ENCODE data around the gene NAP1L4. TPM values are rescaled to one million over a fixed set of nuclear protein-coding genes. Genes with fewer than 3 reads are reported as not detected.

NAP1L4 gene
- total and polyA plus RNA-seq, 2 of the 8 experiments (the other 6 are each of a cell fraction or from before 2014, with no cell fraction given): 75.8 to 194 TPM

- no peaks in the 10 kb centered on the region for H3K4me1 ChIP-seq (replicated peaks in 1 of 4; ENCODE audit: control insufficient read depth in 3 of 4, insufficient read depth in 4 of 4, low read length in 3 of 4)
- H4K20me1 ChIP-seq (replicated peaks in 1 of 2; ENCODE audit: control insufficient read depth in 1 of 2, insufficient read depth in 2 of 2, low read length in 2 of 2): peaks cover 17 to 39% of the 10 kb centered on the region in 2 experiments
- H2BK120ac ChIP-seq (replicated peaks; ENCODE audit: low read depth, low read length): no peak overlapping the region
- no peak overlapping the region for H3K4me2 ChIP-seq (ENCODE audit: insufficient read depth in 1 of 2, low read depth in 2 of 2, low read length in 2 of 2)
- H3K9me3 ChIP-seq (ENCODE audit: insufficient read depth in 2 of 2, low read depth in 1 of 2, low read length in 1 of 2): no peaks in the 10 kb centered on the region
- H3K23me2 ChIP-seq (ENCODE audit: low read depth, low read length): no peaks in the 10 kb centered on the region
- H3K18ac ChIP-seq (ENCODE audit: extremely low read depth, low read length): no peak overlapping the region
- H2BK20ac ChIP-seq (ENCODE audit: low read length): no peak overlapping the region
- H3K9ac ChIP-seq (replicated peaks in 1 of 4; ENCODE audit: extremely low read depth in 1 of 4, low read depth in 3 of 4, low read length in 3 of 4): no peak overlapping the region
- no peak overlapping the region for H4K8ac ChIP-seq (ENCODE audit: extremely low read depth, insufficient read depth, low read length)
- H3K27me3 ChIP-seq (replicated peaks in 1 of 4; ENCODE audit: control insufficient read depth in 3 of 4, extremely low read depth in 1 of 4, insufficient read depth in 3 of 4, low read length in 3 of 4): no peaks in the 10 kb centered on the region
- no peak overlapping the region for H2BK5ac ChIP-seq (ENCODE audit: low read depth, low read length)
- H3K27ac ChIP-seq (ENCODE audit: low read depth, low read length): no peak overlapping the region
- no peak overlapping the region for H2BK15ac ChIP-seq (ENCODE audit: low read length)
- WGBS, 2 experiments (ENCODE audit: extremely low coverage in 1 of 2, insufficient coverage in 1 of 2, insufficient read length in 1 of 2, insufficient replicate concordance in 2 of 2, low coverage in 1 of 2, low lambda C conversion rate in 2 of 2, missing lambda C conversion rate in 1 of 2): 97% methylated on average over 6 of the region's 6 CpGs; no CpG with 5 or more reads in 1 of the 2 experiments
- POLR2A ChIA-PET (ENCODE audit: partially characterized antibody): interaction anchor here (0.7 to 4.2 kb wide), 7 partner anchors 10 to 35 kb away, joined by 3 to 28 read pairs (median 4); partner anchors contain the start of gene NAP1L4
- no peak overlapping the region for H3K4me3 ChIP-seq (ENCODE audit: extremely low read depth in 1 of 4, insufficient read depth in 2 of 4, low read depth in 3 of 4, low read length in 4 of 4)
- H2AK5ac ChIP-seq (ENCODE audit: low read depth, low read length): no peak overlapping the region
- FAIRE-seq: no peak
- H2BK12ac ChIP-seq (ENCODE audit: low read depth, low read length): no peak overlapping the region
- no peak overlapping the region for H3K56ac ChIP-seq (replicated peaks; ENCODE audit: insufficient read length, low read depth, low read length)
- no peak overlapping the region for H3K23ac ChIP-seq (ENCODE audit: insufficient read length)
- H3K14ac ChIP-seq (ENCODE audit: insufficient read length): no peak overlapping the region
- H3K36me3 ChIP-seq (ENCODE audit: control insufficient read depth in 2 of 4, insufficient read depth in 4 of 4, low read length in 3 of 4): peaks cover 17 to 47% (median 30%) of the 10 kb centered on the region in 4 experiments
- CTCF ChIA-PET (ENCODE audit: partially characterized antibody): interaction anchor here (0.8 to 1.7 kb wide), 5 partner anchors 10 to 41 kb away, joined by 3 to 5 read pairs (median 4); no protein-coding TSS in a partner anchor
- H4K91ac ChIP-seq (replicated peaks; ENCODE audit: insufficient read length, low read length): no peak overlapping the region
- H3K79me1 ChIP-seq (ENCODE audit: low read depth, low read length): peaks cover 5% of the 10 kb centered on the region; the same call in 1 of the 2 replicates
- no peak overlapping the region for H3K4ac ChIP-seq (replicated peaks; ENCODE audit: insufficient read length, low read depth, low read length)
- H4K5ac ChIP-seq (ENCODE audit: insufficient read length, low read depth, low read length): no peak overlapping the region
- H2AFZ ChIP-seq (ENCODE audit: low read length): no peak overlapping the region
- H3K79me2 ChIP-seq (ENCODE audit: control insufficient read depth in 1 of 2, insufficient read depth in 2 of 2, low read length in 2 of 2): peaks cover 37 to 95% of the 10 kb centered on the region in 2 experiments
- no peak for DNase-seq (ENCODE audit: low read depth in 1 of 2, low spot score in 2 of 2)
- TF ChIP-seq RFX5 (IDR thresholded peaks at IDR 0.05; ENCODE audit: borderline replicate concordance, low read depth, low read length) (no peak), FOSL1 (IDR thresholded peaks at IDR 0.05; ENCODE audit: insufficient read depth, low read depth, low read length) (no peak), POLR2AphosphoS5 (IDR thresholded peaks at IDR 0.05; ENCODE audit: low read depth, low read length) (no peak), RNF2 (IDR thresholded peaks at IDR 0.05; ENCODE audit: borderline replicate concordance, low read depth, low read length, missing control alignments, poor library complexity, severe bottlenecking) (no peak), NRF1 (IDR thresholded peaks at IDR 0.05; ENCODE audit: low read depth, low read length) (no peak), TCF12 (IDR thresholded peaks at IDR 0.05; ENCODE audit: low read depth, low read length) (no peak), ZNF274 (IDR thresholded peaks at IDR 0.05; ENCODE audit: borderline replicate concordance, extremely low read depth, low read length) (no peak), EZH2 (IDR thresholded peaks at IDR 0.05; ENCODE audit: low read depth, low read length, severe bottlenecking) (no peak), SP2 (IDR thresholded peaks at IDR 0.05; ENCODE audit: low read length) (no peak), SIX5 (IDR thresholded peaks at IDR 0.05; ENCODE audit: low read depth, low read length) (no peak), SP1 (IDR thresholded peaks at IDR 0.05; ENCODE audit: low read depth, low read length) (no peak)
Measured at GRCh38 chr11:2980168-2980840, 11.8 kb downstream of the NAP1L4 start.

All from H1 (cell line).